Skeletal muscle tissue (tissue), 4 donors: ENCODE measurements around the gene MIF. TPM values are rescaled to one million over a fixed set of nuclear protein-coding genes. Genes with fewer than 3 reads are reported as not detected.
A peak's percentile ranks its signal among the peaks of the same experiment; 100 is the strongest.

Experiments used
- H3K27ac ChIP-seq: one replicate; pipeline ENCODE4 v1.7.0; 2013; ENCODE audit warnings: mild to moderate bottlenecking, low read depth, low read length, inconsistent platforms
- H3K27me3 ChIP-seq, 3 donors: one replicate each; pipeline ENCODE4 v1.7.0; 2013; ENCODE audit warnings: low read length in 3 of 3; ENCODE audit not compliant: control insufficient read depth in 3 of 3, insufficient read depth in 3 of 3
- H3K36me3 ChIP-seq, 3 donors: one replicate each; pipeline ENCODE4 v1.7.0; 2013; ENCODE audit warnings: low read length in 3 of 3; ENCODE audit not compliant: control insufficient read depth in 3 of 3, insufficient read depth in 3 of 3
- H3K4me1 ChIP-seq, 3 donors: one replicate each; pipeline ENCODE4 v1.7.0; 2013; ENCODE audit warnings: low read length in 3 of 3, mild to moderate bottlenecking in 3 of 3; ENCODE audit not compliant: control insufficient read depth in 3 of 3, insufficient read depth in 3 of 3
- H3K4me3 ChIP-seq, 3 donors: one replicate each; pipeline ENCODE4 v1.7.0; 2013; ENCODE audit warnings: low read length in 3 of 3
- H3K9ac ChIP-seq, 3 donors: one replicate each; pipeline ENCODE4 v1.7.0; 2013; ENCODE audit warnings: low read length in 3 of 3, mild to moderate bottlenecking in 3 of 3, moderate library complexity in 2 of 3, low read depth in 1 of 3
- H3K9me3 ChIP-seq, 3 donors: one replicate each; pipeline ENCODE4 v1.7.0; 2013; ENCODE audit warnings: low read length in 3 of 3; ENCODE audit not compliant: control insufficient read depth in 3 of 3
- total RNA-seq: library from RNA; depleted of rRNA; stranded (reverse); fragments of >200 nt; gene quantifications from one replicate; pipeline ENCODE4 v1.2.3, GENCODE V29; 2014
- donor health status: Osteomylitis.

The MIF gene
- total RNA-seq: 76.7 TPM

- Histone ChIP-seq H3K27me3 (no peaks in the 10 kb centered on the region), H3K27ac (peak within 1 kb of the TSS; percentile 90), H3K9ac (peak within 1 kb of the TSS; percentile 66 to 86 (median 85)), H3K36me3 (peaks cover 7 to 10% (median 9%) of the 10 kb centered on the region in 3 donors), H3K4me3 (peak within 1 kb of the TSS; percentile 75 to 82 (median 78)), H3K9me3 (no peaks in the 10 kb centered on the region), H3K4me1 (peaks cover 21 to 39% (median 24%) of the 10 kb centered on the region in 3 donors)
Observed at GRCh38 chr22:23893945-23894709, at the start of gene MIF. Gene MIF (plus strand): TSS chr22:23894383. CDS start chr22:23894475, 92 bp downstream.

GRCh38 chr22:23844739-23845202 lies 49.4 kb upstream of the MIF start:
- peaks cover 28 to 46% (median 40%) of the 10 kb centered on the region in 3 donors for H3K4me1 ChIP-seq

GRCh38 chr22:23845265-23846080 lies 48.7 kb upstream of the MIF start:
- Histone ChIP-seq H3K27ac (peak overlapping the region; percentile 80), H3K9me3 (no peaks in the 10 kb centered on the region), H3K27me3 (no peaks in the 10 kb centered on the region), H3K4me1 (peaks cover 27 to 41% (median 36%) of the 10 kb centered on the region in 3 donors), H3K4me3 (no peak overlapping the region), H3K36me3 (no peaks in the 10 kb centered on the region), H3K9ac (peak overlapping the region in 2 of 3 donors; percentile 45 to 54)

More at GRCh38 chr22:23844739-23845202, 49.4 kb upstream of the MIF start:
- no peaks in the 10 kb centered on the region for H3K27me3 ChIP-seq
- no peaks in the 10 kb centered on the region for H3K36me3 ChIP-seq
- no peaks in the 10 kb centered on the region for H3K9me3 ChIP-seq
- peak overlapping the region; percentile 20 to 54 (median 39) for H3K9ac ChIP-seq
- H3K4me3 ChIP-seq: peak overlapping the region in 1 of 3 donors; percentile 18
- H3K27ac ChIP-seq: peak overlapping the region; percentile 80

DNA sequence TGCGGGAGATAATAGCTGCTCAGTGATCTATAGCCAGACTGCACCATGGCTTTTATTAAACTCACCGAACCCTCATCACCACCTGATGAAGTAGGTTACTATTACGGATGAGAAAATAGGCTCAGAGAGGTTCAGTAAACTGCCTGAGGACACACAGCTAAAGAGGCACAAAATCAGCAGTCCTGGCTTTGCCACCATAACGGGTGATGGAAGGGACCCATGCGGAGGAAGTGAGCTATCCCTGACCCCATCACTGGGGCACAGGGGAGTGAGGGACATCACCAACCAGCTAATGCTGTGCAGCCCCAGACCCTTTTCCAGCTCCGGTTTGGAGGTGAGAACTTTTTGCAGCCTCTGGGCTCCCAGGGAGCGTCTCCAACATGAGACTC lies 48.1 kb upstream of the MIF start:
- peak overlapping the region; percentile 80 for H3K27ac ChIP-seq
- H3K4me3 ChIP-seq: no peak overlapping the region
- peaks cover 27 to 41% (median 36%) of the 10 kb centered on the region in 3 donors for H3K4me1 ChIP-seq
- H3K36me3 ChIP-seq: no peaks in the 10 kb centered on the region
- no peaks in the 10 kb centered on the region for H3K9me3 ChIP-seq
- no peaks in the 10 kb centered on the region for H3K27me3 ChIP-seq
- H3K9ac ChIP-seq: peak overlapping the region in 2 of 3 donors; percentile 45 to 68

DNA sequence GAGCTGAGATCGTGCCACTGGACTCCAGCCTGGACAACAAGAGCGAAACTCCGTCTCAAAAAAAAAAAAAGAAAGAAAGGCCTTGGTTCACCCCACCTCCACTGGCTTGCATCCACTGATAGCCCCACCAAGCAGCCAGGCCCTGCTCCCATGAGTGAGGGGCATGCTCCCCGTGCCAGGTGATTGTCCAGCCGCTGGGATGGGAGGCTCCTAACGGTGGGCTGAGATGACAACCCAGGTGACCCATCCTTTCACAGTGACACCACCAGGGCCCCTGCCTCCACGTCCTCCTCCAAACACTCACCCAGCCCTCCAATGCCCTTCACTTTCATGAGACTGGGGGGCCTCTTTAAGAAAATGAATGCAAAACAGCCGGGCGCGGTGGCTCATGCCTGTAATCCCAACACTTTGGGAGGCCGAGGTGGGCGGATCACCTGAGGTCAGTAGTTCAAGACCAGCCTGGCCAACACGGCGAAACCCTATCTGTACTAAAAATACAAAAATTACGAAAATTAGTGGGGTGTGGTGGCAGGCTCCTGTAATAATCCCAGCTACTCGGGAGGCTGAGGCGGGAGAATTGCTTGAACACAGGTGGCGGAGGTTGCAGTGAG lies 46.8 kb upstream of the MIF start:
- no peaks in the 10 kb centered on the region for H3K27me3 ChIP-seq
- peaks cover 27 to 41% (median 36%) of the 10 kb centered on the region in 3 donors for H3K4me1 ChIP-seq
- H3K9me3 ChIP-seq: no peaks in the 10 kb centered on the region
- H3K4me3 ChIP-seq: no peak overlapping the region
- H3K27ac ChIP-seq: peak overlapping the region; percentile 80
- H3K36me3 ChIP-seq: no peaks in the 10 kb centered on the region
- peak overlapping the region in 1 of 3 donors; percentile 8 for H3K9ac ChIP-seq

DNA sequence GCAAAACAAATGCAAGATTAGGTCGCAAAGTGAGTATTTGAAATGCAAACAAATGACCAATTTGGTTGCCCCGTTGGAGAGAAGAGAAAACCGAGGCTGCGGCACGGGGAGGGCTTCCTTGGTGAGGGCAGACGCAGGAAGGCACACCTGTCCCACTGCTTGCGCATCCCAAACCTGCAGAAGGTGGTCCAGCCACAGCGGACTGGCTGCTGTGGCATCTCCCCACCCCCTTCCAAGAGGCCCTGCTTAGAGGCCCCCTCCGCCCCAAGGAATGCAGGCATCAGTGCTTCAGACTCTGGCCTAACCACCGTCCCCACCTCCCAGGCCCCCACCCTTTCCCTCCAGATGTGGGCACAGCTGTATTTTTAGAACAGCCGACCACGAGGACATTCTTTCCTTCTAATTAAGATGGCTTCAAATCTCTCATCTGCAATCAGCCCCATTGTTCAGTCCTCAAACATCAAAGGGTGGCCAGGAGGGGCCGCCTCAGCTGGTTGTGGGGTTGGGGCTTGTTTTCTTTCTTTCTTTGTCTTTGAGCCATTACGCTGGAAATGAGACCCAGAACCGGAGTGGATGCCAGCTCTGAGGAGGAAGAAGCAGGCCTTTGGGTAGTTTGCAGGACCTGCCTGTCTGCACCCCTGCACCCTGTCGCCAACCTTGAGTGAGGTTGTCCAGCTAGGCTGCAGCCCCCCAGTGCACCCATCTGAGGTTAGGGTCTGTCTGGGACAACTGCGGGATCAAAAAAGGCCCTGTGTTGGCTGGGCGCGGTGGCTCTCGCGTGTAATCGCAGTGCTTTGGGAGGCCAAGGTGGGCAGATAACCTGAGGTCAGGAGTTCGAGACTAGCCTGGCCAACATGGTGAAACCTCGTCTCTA lies 46.0 kb upstream of the MIF start:
- H3K9me3 ChIP-seq: no peaks in the 10 kb centered on the region
- no peak overlapping the region for H3K4me3 ChIP-seq
- H3K9ac ChIP-seq: no peak overlapping the region
- H3K4me1 ChIP-seq: peaks cover 27 to 41% (median 36%) of the 10 kb centered on the region in 3 donors
- no peak overlapping the region for H3K27ac ChIP-seq
- no peaks in the 10 kb centered on the region for H3K27me3 ChIP-seq
- no peaks in the 10 kb centered on the region for H3K36me3 ChIP-seq

DNA sequence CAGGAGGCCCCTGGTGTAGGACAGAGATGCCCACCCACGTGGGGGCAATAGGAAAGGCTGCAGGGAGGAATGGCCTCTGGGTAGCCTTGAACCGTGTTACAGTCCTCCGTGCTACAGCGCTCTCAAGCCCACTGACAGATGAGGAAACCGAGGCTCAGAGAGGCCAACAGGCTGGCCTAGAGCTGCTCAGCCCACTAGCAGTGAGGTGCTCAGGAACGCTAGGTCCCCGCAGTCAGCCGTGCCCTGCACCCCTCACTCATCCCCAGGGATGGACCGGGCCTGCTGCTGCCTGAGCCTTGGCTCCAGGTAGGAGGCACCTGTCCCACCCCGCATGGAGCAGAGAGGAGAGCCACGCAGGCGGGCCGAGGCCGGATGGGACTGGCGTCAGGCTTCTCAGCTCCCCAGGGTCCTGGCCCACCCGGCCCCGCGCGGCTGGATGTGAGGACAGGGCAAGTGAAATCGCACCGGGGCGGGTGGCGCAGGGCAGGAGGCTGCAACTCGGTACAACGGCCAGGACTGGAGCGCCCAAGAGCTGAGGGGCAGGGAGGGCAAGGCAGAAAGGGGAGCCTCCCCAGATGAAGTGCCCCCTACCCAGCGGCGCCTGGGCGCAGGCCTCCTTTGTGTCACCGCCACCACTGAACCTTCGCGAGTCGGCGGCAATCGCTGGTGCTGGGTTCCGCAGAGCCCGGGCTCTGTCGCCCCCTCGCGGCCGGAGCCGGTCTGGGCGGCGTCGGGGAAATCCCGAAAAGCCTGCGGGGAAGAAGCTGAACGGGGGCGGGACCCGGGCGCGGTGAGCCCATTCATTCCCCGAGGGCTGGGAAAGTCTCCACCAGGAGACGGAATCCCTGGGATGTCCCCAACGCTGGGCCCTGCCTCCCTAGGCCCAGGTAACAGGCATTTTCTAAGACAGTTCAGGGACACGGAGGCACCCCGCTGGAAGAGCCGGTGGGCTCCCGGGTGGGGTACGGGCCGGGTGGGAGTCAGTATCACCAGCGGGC lies 44.9 kb upstream of the MIF start:
- Histone ChIP-seq H3K9me3 (no peaks in the 10 kb centered on the region), H3K27me3 (no peaks in the 10 kb centered on the region), H3K9ac (peak overlapping the region in 1 of 3 donors; percentile 62), H3K27ac (no peak overlapping the region), H3K4me1 (peaks cover 25 to 39% (median 32%) of the 10 kb centered on the region in 3 donors), H3K36me3 (no peaks in the 10 kb centered on the region), H3K4me3 (peak overlapping the region in 2 of 3 donors; percentile 22 to 43)

DNA sequence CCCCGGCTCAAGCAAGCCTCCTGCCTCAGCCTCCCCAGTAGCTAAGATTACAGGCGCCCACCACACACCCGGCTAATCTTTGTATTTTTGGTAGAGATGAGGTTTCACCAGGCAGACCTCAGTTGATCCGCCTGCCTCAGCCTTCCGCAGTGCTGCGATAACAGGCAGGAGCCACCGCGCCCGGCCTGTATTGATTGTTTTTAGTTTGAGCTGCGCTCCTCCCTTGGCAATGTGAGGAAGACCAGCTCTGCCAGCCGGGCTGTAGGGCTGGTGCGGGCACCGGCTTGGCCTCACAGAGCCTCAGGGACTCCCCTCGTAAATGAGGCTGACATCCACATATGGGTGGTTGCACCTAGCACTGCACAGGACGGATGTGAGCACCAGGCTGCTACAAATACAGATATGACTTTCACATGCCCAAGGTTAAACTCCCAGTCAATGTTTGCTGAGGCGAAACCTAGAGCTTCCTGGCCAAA lies 44.0 kb upstream of the MIF start:
- Histone ChIP-seq H3K9me3 (no peaks in the 10 kb centered on the region), H3K27ac (no peak overlapping the region)

More for the DNA sequence above, 44.0 kb upstream of the MIF start:
- Histone ChIP-seq H3K4me1 (peaks cover 16 to 31% (median 24%) of the 10 kb centered on the region in 3 donors), H3K27me3 (no peaks in the 10 kb centered on the region), H3K4me3 (no peak overlapping the region), H3K9ac (no peak overlapping the region), H3K36me3 (no peaks in the 10 kb centered on the region)
